ENCODE data around the gene TSPAN31. TPM values are rescaled to one million over a fixed set of nuclear protein-coding genes. Genes with fewer than 3 reads are reported as not detected.

The TSPAN31 gene
- total and polyA plus RNA-seq, 2 experiments from 2014 or later = 47.2 to 70.8 TPM

DNA sequence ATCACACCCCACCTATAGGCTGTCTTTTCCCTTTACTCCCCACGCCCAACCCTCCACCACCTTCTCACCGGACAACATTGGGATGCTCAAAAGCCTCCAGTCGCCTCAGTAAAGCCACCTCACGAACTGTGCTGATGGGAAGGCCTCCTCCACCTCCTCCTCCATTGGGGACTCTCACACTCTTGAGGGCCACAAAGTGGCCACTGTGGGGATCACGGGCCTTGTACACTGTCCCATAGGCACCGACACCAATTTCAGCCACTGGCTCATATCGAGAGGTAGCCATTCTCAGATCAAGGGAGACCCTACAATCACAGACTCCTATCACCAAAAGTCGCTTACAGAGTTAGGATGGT is 6.6 kb downstream of the TSPAN31 start:
- DNase-seq = peak; percentile 27
- peaks cover 11% of the 10 kb centered on the region; the same call in 1 of the 2 replicates for H3K36me3 ChIP-seq (ENCODE audit: low read depth)
- peak overlapping the region; percentile 83 for H2AFZ ChIP-seq
- peaks cover 18% of the 10 kb centered on the region for H3K27me3 ChIP-seq (replicated peaks; ENCODE audit: insufficient read depth)
- peak overlapping the region; percentile 98 for H3K9ac ChIP-seq
- 3 to 6% methylated on average over 8 of the region's 8 CpGs for WGBS, 2 experiments (ENCODE audit: low coverage in 1 of 2, low lambda C conversion rate in 2 of 2, missing lambda C conversion rate in 2 of 2)
- H3K4me1 ChIP-seq (ENCODE audit: insufficient read depth) = peaks cover 4% of the 10 kb centered on the region; the same call in 1 of the 2 replicates
- H3F3A ChIP-seq (ENCODE audit: insufficient read depth) = peaks cover 23% of the 10 kb centered on the region
- in situ Hi-C loops (cut with MboI) = no loop called here
- H3K4me2 ChIP-seq (ENCODE audit: unreplicated experiment) = peak overlapping the region; percentile 96
- H3K9me3 ChIP-seq (ENCODE audit: low read depth) = no peaks in the 10 kb centered on the region
- no peaks in the 10 kb centered on the region for H4K20me1 ChIP-seq (ENCODE audit: insufficient read depth)
- H3K9me2 ChIP-seq (ENCODE audit: insufficient read depth) = no peaks in the 10 kb centered on the region
- H3K27ac ChIP-seq = peak overlapping the region; percentile 94
- peak overlapping the region; percentile 94 for H3K4me3 ChIP-seq
- TF ChIP-seq EZH2 (IDR thresholded peaks at IDR 0.05; ENCODE audit: insufficient read depth, poor library complexity, severe bottlenecking) (no peak), EZH2phosphoT487 (IDR thresholded peaks at IDR 0.05; ENCODE audit: insufficient read depth, low read depth) (no peak)
- peaks cover 33% of the 10 kb centered on the region for H3K79me2 ChIP-seq (ENCODE audit: insufficient read depth)

DNA sequence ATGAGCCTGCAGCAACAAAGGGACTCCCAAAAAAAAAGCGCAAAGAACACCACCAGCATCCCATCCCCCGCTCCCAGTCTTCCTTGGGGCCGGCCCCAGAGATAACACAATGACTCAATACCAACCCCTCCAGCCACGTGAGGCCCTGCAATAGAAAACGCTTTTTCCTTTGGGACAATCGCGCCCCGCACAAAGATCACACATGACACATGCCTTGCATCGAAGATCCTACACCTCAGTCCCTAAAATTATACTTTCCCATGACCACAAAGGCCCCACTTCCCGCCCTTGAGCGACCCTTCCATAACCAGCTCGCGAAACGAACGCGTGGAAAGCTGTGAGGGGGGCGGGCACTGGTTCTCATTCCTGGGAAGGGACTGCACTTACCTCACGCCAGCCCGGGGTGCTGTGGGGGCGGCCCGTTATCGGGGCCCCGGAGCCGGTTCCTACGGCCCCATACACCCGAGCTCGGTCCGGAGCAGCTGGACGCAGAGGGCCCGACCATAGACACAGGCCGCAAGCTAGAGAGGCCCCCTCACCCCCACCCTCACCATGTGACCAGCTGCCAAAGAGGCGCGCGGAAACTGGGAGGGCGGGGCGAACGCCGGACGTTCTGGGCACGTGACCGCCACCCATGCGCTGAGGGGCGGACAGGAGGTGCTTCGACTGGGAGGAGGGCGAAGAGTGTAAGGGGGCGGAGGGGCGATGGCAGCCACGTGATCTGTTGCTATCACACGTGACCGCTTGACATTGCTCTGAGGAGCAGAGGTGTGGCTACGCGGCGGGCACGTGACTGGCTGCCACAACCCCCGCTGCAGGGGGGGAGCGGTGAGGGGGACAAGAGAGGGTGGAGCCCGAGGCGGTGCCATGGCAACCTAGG is 7.2 kb downstream of the TSPAN31 start, which contains the start of gene CDK4:
CDK4 (minus strand) TSS at position 523 of the 880 bp plus-strand sequence. CDS start 593 bp downstream, outside the sequence.
- H4K20me1 ChIP-seq (ENCODE audit: insufficient read depth) = no peaks in the 10 kb centered on the region
- H3F3A ChIP-seq (ENCODE audit: insufficient read depth) = peaks cover 17% of the 10 kb centered on the region
- peaks cover 33% of the 10 kb centered on the region for H3K79me2 ChIP-seq (ENCODE audit: insufficient read depth)
- H3K9me3 ChIP-seq (ENCODE audit: low read depth) = no peaks in the 10 kb centered on the region
- H3K4me1 ChIP-seq (ENCODE audit: insufficient read depth) = peaks cover 4% of the 10 kb centered on the region; the same call in 1 of the 2 replicates
- H2AFZ ChIP-seq = peak within 1 kb of the TSS; percentile 83
- in situ Hi-C loops (cut with MboI) = no loop called here
- peak; percentile 99 for DNase-seq
- H3K9me2 ChIP-seq (ENCODE audit: insufficient read depth) = no peaks in the 10 kb centered on the region
- H3K36me3 ChIP-seq (ENCODE audit: low read depth) = peaks cover 10% of the 10 kb centered on the region; the same call in 1 of the 2 replicates
- H3K4me2 ChIP-seq (ENCODE audit: unreplicated experiment) = peak within 1 kb of the TSS; percentile 96
- H3K27ac ChIP-seq = peak within 1 kb of the TSS; percentile 94
- H3K9ac ChIP-seq = peak within 1 kb of the TSS; percentile 98
- WGBS, 2 experiments (ENCODE audit: low coverage in 1 of 2, low lambda C conversion rate in 2 of 2, missing lambda C conversion rate in 2 of 2) = 0 to 2% methylated on average over 44 to 56 of the region's 58 CpGs
- H3K4me3 ChIP-seq = peak within 1 kb of the TSS; percentile 94
- no peak for TF ChIP-seq EZH2phosphoT487 (IDR thresholded peaks at IDR 0.05; ENCODE audit: insufficient read depth, low read depth)
- no peak for TF ChIP-seq EZH2 (IDR thresholded peaks at IDR 0.05; ENCODE audit: insufficient read depth, poor library complexity, severe bottlenecking)
- H3K27me3 ChIP-seq (replicated peaks; ENCODE audit: insufficient read depth) = peaks cover 22% of the 10 kb centered on the region

DNA sequence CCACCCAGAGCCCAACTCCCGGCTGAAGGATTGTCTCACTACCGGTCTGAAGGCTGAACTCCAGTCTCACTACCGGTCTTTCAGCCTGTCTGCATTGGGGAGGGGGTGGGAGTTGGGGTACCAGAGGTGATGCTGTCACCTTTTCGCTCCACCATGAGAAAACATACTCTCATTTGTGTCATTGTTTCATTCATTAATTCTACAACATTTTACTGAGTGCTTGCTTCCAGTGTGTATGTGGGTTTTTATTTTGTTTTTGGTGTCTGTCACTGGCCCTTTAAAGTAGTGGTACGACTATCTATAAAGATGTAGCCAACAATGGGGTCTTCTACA is 7.8 kb downstream of the TSPAN31 start:
- Histone ChIP-seq H3K4me2 (ENCODE audit: unreplicated experiment) (peak overlapping the region; percentile 67), H3K36me3 (ENCODE audit: low read depth) (peaks cover 5% of the 10 kb centered on the region; the same call in 1 of the 2 replicates), H3K4me1 (ENCODE audit: insufficient read depth) (peaks cover 4% of the 10 kb centered on the region; the same call in 1 of the 2 replicates), H3K27ac (no peak overlapping the region), H3K27me3 (replicated peaks; ENCODE audit: insufficient read depth) (peaks cover 22% of the 10 kb centered on the region), H2AFZ (peak overlapping the region; percentile 58), H3K9me2 (ENCODE audit: insufficient read depth) (no peaks in the 10 kb centered on the region), H3K9me3 (ENCODE audit: low read depth) (no peaks in the 10 kb centered on the region), H4K20me1 (ENCODE audit: insufficient read depth) (no peaks in the 10 kb centered on the region), H3K79me2 (ENCODE audit: insufficient read depth) (peaks cover 33% of the 10 kb centered on the region), H3K4me3 (peak overlapping the region; percentile 94), H3K9ac (peak overlapping the region; percentile 45), H3F3A (ENCODE audit: insufficient read depth) (peaks cover 11% of the 10 kb centered on the region)
- WGBS, 2 experiments (ENCODE audit: low coverage in 1 of 2, low lambda C conversion rate in 2 of 2, missing lambda C conversion rate in 2 of 2) = 1% methylated on average over 5 of the region's 5 CpGs
- no peak for DNase-seq
- in situ Hi-C loops (cut with MboI) = no loop called here
- TF ChIP-seq EZH2 (IDR thresholded peaks at IDR 0.05; ENCODE audit: insufficient read depth, poor library complexity, severe bottlenecking) = no peak
- no peak for TF ChIP-seq EZH2phosphoT487 (IDR thresholded peaks at IDR 0.05; ENCODE audit: insufficient read depth, low read depth)

DNA sequence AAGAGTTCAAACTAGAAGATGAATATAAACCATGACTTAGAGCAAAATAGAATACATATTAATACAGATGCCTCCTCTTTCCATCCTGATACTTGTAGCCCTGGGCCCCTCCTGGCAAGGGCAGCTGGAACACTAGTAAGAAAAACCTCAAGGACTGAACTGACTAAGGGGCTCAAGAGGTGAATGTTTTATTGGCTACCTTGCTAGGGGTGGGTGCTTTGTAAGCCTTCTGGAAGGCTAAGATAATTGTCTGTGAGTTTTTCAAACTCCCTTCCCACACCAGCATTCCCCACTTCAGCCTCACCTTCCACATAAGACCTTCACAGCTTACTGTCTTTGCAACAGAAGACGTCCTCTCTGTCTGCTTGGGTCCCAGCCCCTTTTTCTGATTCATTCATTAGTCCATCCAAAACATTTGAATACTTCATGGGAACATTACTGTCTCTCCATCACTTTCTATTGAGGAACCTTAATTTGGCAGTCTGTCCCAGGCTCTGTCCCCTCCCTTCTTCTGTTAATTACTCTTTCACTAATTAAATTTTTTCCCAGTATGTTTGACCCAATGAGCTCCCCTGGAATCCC is 9.0 kb downstream of the TSPAN31 start:
- Histone ChIP-seq H3K9ac (no peak overlapping the region), H3K36me3 (ENCODE audit: low read depth) (no peaks in the 10 kb centered on the region), H3K27me3 (replicated peaks; ENCODE audit: insufficient read depth) (peaks cover 22% of the 10 kb centered on the region), H3K9me2 (ENCODE audit: insufficient read depth) (no peaks in the 10 kb centered on the region), H3K4me1 (ENCODE audit: insufficient read depth) (peaks cover 4% of the 10 kb centered on the region; the same call in 1 of the 2 replicates), H4K20me1 (ENCODE audit: insufficient read depth) (no peaks in the 10 kb centered on the region), H2AFZ (no peak overlapping the region), H3K27ac (no peak overlapping the region), H3K4me2 (ENCODE audit: unreplicated experiment) (no peak overlapping the region), H3K79me2 (ENCODE audit: insufficient read depth) (peaks cover 33% of the 10 kb centered on the region), H3F3A (ENCODE audit: insufficient read depth) (peaks cover 11% of the 10 kb centered on the region), H3K9me3 (ENCODE audit: low read depth) (no peaks in the 10 kb centered on the region), H3K4me3 (no peak overlapping the region)
- no peak for DNase-seq
- WGBS, 2 experiments (ENCODE audit: low coverage in 1 of 2, low lambda C conversion rate in 2 of 2, missing lambda C conversion rate in 2 of 2) = 31 to 57% methylated on average over 1 of the region's 1 CpG
- TF ChIP-seq EZH2 (IDR thresholded peaks at IDR 0.05; ENCODE audit: insufficient read depth, poor library complexity, severe bottlenecking) (no peak), EZH2phosphoT487 (IDR thresholded peaks at IDR 0.05; ENCODE audit: insufficient read depth, low read depth) (no peak)
- in situ Hi-C loops (cut with MboI) = no loop called here

All from GM23248 (cell line).